Omental fat pad (tissue), 4 donors: ENCODE measurements around the gene GPN3. TPM values are rescaled to one million over a fixed set of nuclear protein-coding genes. Genes with fewer than 3 reads are reported as not detected.

Source experiments
- ATAC-seq: fragments of 150-250 bp; one replicate; pipeline ENCODE4 v1.9.1; 2016; ENCODE audit warnings: mild to moderate bottlenecking, moderate library complexity; ENCODE audit not compliant: low FRiP score
- DNase-seq: peaks from one replicate; pipeline ENCODE4 v3.0.0-alpha.2; 2019; ENCODE audit warnings: low spot score
- CTCF ChIP-seq, 3 donors: fragments of 450-650 bp; IDR thresholded peaks; one replicate each; pipeline ENCODE4 v1.5.1; 2016 to 2017; ENCODE audit warnings: antibody characterized with exemption in 3 of 3, mild to moderate bottlenecking in 3 of 3, moderate library complexity in 2 of 3
- total RNA-seq, 4 donors: library from RNA; depleted of rRNA; stranded (reverse); fragments of >200 nt; gene quantifications; one replicate each; pipeline ENCODE4 v1.1.0, GENCODE V29; 2016

GPN3 gene
- 10 to 100 TPM; 14.7 to 25.3 (median 21.2) TPM for total RNA-seq

- peak; percentile 90 for DNase-seq
- peak; percentile 97 for ATAC-seq
- no peak for TF ChIP-seq CTCF (IDR thresholded peaks at IDR 0.05)
Observed at GRCh38 chr12:110468214-110469048, at the start of gene GPN3, which contains the start of gene FAM216A. GPN3 (minus strand) TSS chr12:110468257; CDS start chr12:110468203, 54 bp downstream. FAM216A (plus strand) TSS chr12:110468845; CDS start chr12:110468876, 31 bp downstream.

- DNase-seq (no peak), ATAC-seq (no peak)
- no peak for TF ChIP-seq CTCF (IDR thresholded peaks at IDR 0.05)
Observed at GRCh38 chr12:110516995-110517394, 48.9 kb upstream of the GPN3 start.

GRCh38 chr12:110514363-110514762, 46.3 kb upstream of the GPN3 start:
- ATAC-seq (no peak), DNase-seq (no peak)
- TF ChIP-seq CTCF (IDR thresholded peaks at IDR 0.05), result no peak

- no peak for TF ChIP-seq CTCF (IDR thresholded peaks at IDR 0.05)
- DNase-seq (no peak), ATAC-seq (no peak)
Observed at GRCh38 chr12:110513842-110514241, 45.8 kb upstream of the GPN3 start.

GRCh38 chr12:110508071-110508586, 40.1 kb upstream of the GPN3 start:
- no peak for ATAC-seq
- TF ChIP-seq CTCF (IDR thresholded peaks at IDR 0.05), result no peak
- no peak for DNase-seq

GRCh38 chr12:110505332-110505731, 37.3 kb upstream of the GPN3 start:
- no peak for ATAC-seq
- TF ChIP-seq CTCF (IDR thresholded peaks at IDR 0.05), result no peak
- no peak for DNase-seq

- no peak for DNase-seq
- ATAC-seq, result no peak
- TF ChIP-seq CTCF (IDR thresholded peaks at IDR 0.05), result no peak
Observed at GRCh38 chr12:110503432-110503831, 35.4 kb upstream of the GPN3 start.
